Tongue (tissue), 2 donors: ENCODE measurements around the gene MAFF. TPM values are rescaled to one million over a fixed set of nuclear protein-coding genes. Genes with fewer than 3 reads are reported as not detected.
"Not testable (repeated sequence)": the region's sequence is repeated elsewhere in the genome, so short reads cannot be mapped to it uniquely, and the experiment has no call there.

Experiments
- DNase-seq: peaks from one replicate; pipeline ENCODE4 v3.0.0-alpha.2; 2015
- total RNA-seq: library from RNA; depleted of rRNA; stranded (reverse); fragments of >200 nt; gene quantifications from one replicate; pipeline ENCODE4 v1.2.3, GENCODE V29; 2014

The MAFF gene
- total RNA-seq, 1 donor from 2014 or later = 20.9 TPM

GRCh38 chr22:38223289-38223960, 21.6 kb downstream of the MAFF start:
- no peak for DNase-seq

GRCh38 chr22:38226853-38227649, 25.3 kb downstream of the MAFF start:
- no peak for DNase-seq

DNA sequence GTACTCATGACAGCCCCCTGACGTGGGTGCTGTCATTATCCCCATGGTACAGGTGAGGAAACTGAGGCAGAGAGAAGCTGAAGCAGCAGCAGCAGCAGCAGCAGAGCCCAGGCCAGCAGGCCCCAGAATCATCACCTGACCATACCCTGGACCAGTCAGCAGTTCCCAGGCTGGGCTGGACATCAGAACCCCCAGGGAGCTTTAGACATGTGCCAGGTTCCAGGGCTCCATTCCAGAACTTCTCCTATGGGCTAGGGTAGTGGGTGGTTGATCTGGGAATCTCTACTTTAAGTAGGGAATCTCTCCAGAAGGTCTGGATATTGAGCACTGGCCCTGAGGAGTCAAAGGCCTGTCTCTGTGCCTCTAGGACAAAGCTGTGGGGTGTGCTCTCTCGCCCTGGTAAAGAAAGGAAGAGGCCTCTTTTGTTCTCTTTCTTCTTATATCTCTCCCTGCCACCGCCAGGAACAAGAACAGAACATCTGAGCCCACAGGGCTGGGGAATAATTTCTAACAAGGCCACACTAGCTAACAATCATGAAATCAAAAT, 26.6 kb downstream of the MAFF start:
- DNase-seq = no peak

DNA sequence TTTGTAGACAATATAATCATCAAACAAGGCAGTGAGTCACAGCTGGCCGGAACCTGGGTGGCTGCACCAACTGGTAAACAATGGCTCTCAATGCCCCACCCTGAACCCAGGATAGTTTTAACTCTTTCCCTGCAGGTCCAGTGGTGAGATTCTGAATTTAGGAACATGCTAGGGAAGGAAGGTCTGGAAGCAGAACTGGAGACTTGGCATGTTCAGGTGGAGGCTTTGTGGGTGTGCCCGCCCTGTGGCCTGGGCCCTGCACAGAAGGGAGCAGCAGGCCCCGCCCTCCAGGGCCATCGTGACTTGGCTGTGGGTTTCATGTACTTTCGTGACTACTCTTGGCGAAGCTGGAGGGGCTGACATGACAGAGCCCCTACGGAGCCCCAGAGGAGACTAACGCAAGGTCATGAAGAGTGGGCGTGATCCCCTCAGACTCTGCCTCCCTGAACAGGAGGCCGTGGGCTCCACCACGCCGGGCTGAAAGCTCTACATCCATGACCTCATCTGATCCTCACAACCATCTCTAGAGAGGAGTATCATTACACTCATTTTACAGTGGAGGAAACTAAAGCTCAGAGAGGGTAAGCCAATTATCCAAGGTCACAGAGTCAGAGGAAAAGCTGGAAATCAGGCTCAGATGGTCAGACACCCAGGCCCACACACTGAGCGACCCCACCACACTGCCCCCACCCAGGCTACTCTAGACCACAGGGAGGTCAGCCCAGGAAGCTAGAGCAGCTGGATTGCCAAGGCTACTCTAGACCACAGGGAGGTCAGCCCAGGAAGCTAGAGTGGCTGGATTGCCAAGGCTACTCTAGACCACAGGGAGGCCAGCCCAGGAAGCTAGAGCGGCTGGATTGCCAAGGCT, 27.3 kb downstream of the MAFF start:
- DNase-seq = peak; percentile 78

GRCh38 chr22:38230108-38230825, 28.5 kb downstream of the MAFF start:
- DNase-seq = peak; percentile 74

DNA sequence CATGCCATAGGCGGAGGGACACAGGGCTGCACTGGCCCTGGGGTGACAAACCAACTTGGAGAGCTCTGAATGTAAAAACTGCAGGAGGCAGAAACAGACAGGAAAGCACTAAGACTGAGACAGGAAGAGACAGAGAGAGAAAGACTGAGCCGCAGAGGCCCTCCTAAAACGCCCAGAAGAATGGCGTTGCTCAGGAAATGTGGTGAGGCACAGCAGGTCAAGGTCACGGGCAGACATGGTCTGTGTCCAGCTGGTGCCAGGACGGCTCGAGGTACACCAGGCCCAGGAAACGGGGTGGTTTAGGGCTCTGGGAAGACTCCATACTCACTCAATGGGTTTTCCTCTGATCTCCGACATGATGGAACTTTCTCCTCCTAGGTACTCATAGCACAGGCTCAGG, 29.1 kb downstream of the MAFF start:
- DNase-seq = no peak

DNA sequence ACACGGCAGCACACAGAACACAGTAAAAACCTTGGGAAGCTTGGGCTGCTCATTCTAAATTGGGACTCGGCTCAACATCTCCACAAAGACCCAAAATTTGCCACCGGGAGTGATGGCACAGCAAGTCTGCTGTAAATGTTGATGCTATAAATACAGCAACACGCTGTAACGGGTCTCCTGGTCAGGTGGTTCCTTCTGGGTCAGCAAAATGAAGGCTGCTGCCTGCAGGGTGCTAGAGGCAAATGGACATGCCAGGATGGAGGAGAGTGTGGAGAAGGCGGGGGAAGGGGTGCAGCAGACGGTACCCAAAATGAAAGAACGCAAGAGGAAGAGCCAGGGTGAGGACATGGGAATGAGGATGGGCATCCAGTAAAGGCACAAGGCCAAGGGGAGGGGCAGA, 30.4 kb downstream of the MAFF start:
- DNase-seq = no peak

DNA sequence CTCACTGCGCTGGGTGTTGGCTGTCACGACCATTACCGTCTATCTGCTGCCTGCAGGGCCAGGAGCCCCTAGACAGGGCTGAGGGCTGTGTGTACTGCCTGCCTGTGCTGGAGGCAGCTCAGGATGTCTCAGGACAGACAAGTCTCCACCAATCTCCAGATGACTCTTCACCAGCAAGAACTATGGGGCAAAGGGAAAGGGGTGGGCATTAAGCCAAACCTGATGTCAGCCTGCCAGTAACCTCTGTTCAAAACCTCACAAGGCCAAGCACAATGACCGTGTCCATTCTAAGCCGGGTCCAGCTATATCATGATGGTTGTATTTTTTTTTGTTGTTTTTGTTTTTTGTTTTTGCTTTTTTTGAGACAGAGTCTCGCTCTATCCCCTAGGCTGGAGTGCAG, 31.6 kb downstream of the MAFF start:
- DNase-seq = no peak

DNA sequence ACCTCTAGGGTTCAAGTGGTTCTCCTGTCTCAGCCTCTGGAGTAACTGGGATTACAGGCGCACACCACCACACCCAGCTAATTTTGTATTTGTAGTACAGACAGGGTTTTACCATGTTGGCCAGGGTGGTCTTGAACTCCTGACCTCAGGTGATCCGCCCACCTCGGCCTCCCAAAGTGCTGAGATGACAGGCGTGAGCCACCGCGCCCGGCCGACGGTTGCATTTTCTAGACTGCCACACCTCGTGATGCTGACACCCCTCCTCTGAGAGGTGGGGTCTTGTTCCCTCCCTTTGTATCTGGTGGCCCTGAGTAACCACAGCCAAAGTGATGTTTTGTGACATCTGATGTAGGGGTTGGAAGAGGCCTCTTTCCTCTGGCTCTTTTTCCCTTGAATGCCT, 32.1 kb downstream of the MAFF start:
- DNase-seq = not testable (repeated sequence)

DNA sequence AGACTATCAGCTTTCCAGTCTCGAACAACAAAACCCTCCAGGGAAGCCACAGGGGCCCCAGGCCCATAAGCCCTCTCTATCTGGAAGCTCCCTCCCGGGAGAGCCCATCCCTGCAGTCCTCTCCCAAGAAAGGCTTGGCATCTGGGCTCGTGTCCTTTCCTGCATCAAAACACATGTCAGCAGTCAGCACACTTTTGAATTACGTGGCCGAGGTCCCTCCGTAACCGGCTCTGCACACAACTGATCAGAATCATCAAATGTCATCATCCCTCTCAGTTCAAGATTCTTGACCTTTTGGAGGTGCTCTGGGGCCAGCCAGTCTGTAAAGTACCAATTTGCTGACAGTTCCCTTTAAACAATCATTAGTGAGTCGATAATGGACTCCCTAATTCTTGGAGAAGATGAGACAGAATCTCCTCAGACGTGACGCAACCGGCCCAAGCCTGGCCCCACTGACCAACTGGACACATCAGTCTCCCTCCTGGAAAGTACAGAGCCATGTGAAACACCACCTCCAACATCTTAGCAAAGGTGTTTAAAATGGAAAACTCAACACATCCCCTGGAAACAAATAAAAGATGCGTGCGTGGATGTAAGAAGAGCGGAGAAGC, 33.6 kb downstream of the MAFF start:
- DNase-seq = no peak

- DNase-seq = no peak
Observed at GRCh38 chr22:38236786-38237185, 35.0 kb downstream of the MAFF start.

- peak; percentile 89 for DNase-seq
Observed at GRCh38 chr22:38238519-38239071, 36.8 kb downstream of the MAFF start.

DNA sequence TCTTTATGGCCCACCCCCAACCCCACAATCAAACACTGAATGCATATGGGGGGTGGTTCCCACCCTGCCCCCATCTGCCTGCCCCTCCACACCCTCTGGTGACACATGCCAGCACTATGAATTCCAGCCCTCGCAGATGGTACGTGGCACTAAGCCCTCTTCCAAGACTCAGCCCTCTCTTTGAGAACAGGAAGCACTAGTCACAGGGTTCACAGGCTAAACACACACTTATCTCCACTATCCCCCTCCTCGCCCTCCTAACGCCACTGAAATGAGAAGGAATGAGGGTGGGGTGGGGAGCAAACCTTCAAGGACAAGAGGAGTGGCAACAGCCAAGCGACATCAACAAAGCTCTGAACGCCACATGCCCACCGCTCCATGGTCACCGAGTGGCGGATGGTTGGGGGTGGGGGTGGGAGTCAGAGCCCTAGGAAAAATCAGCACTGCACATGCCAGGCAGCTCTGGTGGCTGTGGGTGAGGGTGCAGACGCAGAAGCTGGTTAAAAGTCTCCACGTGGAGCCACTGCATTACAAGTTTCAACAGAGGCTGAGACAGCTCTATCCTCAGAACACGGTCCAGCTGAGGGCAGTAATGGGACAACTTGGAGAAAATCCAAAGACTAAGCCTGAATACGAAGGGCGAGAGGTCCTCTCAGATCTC, 37.4 kb downstream of the MAFF start:
- peak; percentile 91 for DNase-seq

GRCh38 chr22:38240734-38241252, 39.0 kb downstream of the MAFF start:
- peak; percentile 89 for DNase-seq

- DNase-seq = peak; percentile 95
Observed at GRCh38 chr22:38243007-38243765, 41.4 kb downstream of the MAFF start.

- DNase-seq = no peak
Observed at GRCh38 chr22:38244106-38244505, 42.3 kb downstream of the MAFF start.

- DNase-seq = no peak
Observed at GRCh38 chr22:38246046-38246658, 44.4 kb downstream of the MAFF start.

DNA sequence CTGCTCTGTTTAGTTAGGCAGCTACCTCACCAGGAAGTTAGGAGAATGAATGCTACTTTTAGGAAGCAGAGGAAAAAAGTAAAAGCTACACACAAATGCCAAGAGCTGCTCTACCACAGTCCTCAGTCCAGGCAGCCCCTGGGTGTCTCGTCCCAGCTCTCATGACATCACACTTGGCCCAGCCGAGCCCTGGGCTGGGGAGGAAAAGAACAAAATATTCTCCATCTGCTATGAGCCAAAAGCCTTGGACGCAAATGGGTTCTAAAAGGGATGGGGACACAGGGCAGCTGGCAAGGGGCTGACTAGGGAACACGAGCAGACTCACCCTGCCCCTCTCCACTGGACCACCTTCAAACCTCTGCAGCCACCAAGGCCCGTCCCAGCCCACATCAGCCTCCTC, 44.9 kb downstream of the MAFF start:
- peak; percentile 87 for DNase-seq

DNA sequence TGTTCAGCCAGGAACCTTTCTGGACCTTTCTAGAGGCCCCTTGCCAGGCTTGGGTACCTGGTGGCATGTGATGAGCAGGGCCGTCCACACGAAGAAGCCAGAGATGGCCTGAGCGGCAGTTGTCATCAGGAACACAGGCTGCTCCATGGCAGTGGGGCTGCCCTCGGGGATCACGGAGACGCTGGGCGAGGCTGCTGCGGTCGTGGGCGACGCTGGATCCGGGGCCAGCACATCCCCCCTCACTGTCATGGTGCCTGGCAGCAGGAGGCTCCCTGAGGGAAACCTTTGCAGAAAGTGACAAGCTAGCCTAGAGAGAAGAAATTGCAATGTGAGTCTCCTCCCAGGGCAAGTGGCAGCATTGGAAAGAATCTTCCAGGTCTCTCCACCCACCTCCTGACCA, 45.9 kb downstream of the MAFF start:
- DNase-seq = no peak
